ENCODE results near the gene SLC25A3. TPM values are rescaled to one million over a fixed set of nuclear protein-coding genes. Genes with fewer than 3 reads are reported as not detected.

SLC25A3 gene
- 564 and 597 TPM in 2 replicates for total RNA-seq

DNA sequence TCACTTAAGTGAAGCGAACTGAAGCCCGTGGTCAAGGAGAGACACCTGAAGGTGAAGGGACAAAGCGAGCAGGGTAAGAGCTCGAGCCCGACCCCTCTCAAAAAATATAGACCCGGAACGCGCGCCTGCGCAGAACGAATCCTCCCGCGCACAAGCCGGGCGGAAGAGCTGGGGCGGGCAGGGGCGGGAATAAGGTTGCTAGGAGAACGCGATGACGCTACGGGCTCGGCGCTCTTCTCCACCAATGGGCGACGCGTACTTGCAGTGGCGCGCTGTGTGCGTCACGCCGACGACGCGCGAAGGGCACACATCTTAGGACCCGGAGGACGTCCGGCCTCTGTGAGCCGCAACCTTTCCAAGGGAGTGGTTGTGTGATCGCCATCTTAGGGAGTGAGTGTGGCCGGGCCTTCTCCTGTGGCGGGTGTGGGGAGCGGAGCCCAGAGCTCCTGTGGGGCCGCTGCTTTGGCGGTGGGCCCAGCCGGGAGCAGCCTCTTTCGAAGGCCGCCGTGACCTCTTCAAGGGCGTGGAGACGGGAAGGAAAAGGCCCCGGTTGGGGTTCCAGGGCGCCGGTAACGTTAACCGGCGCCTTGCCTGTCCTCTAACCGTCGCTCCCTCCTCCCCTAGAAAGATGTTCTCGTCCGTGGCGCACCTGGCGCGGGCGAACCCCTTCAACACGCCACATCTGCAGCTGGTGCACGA, at the start of gene SLC25A3:
Gene SLC25A3, plus strand, starts transcription at position 336 of the 699 bp plus-strand sequence. Its CDS starts 293 bp downstream, at position 629.

DNA sequence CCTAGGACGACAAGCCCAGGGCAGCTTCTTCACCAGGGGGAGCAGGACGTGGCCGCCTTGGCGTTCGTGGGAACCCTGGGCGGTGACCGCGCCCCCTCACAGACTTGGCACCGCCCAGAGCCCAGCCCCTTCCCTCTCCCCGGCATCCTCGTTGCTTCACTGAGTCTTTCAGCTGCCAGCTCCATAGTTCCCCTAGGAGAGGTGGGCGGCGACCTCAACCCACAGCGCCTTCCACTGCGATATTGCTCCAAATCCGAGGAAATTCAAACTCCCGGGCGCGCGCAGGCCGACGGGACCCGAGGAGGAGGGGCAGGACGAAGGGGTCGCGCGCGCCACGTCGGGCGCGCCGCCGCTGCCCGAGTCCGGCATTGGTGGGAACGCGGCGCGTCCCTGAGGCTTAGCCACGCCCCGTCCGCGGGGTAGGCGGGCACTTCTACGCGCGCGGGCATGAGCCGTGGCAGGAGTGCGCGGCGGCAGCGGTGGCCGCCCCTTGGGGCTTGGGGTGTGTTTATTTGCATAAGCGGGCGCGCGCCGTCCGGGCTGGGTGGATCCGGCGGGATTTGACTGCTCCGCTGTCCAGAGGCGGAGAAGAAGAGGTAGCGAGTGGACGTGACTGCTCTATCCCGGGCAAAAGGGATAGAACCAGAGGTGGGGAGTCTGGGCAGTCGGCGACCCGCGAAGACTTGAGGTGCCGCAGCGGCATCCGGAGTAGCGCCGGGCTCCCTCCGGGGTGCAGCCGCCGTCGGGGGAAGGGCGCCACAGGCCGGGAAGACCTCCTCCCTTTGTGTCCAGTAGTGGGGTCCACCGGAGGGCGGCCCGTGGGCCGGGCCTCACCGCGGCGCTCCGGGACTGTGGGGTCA, 51.5 kb downstream of the SLC25A3 start, which contains the start of the genes APAF1 and IKBIP:
Gene APAF1, plus strand, starts transcription at position 579 of the 860 bp plus-strand sequence. CDS start 3,070 bp downstream, outside the sequence.
Gene IKBIP, minus strand, starts transcription at position 77 of the 860 bp plus-strand sequence. CDS start 87 bp downstream, outside the sequence.

Other genes with a start within 250 kb of the SLC25A3 start
- 56.1 and 81.6 TPM in 2 replicates for gene TMPO, start 78.1 kb upstream of the SLC25A3 start, total RNA-seq
- 6.8 and 27.5 TPM in 2 replicates for gene IKBIP, start 51.1 kb downstream of the SLC25A3 start, total RNA-seq
- gene APAF1, start 51.6 kb downstream of the SLC25A3 start, total RNA-seq, result 9.0 and 18.3 TPM in 2 replicates

Data from tracheal epithelial cell (primary cell).